Type B pancreatic cell (in vitro differentiated cells): Measurements from ENCODE around the gene GFOD1. TPM values are rescaled to one million over a fixed set of nuclear protein-coding genes. Genes with fewer than 3 reads are reported as not detected.

Source experiments
- DNase-seq: peaks from one replicate; pipeline ENCODE4 v3.0.0; 2021; ENCODE audit warnings: mixed read lengths; ENCODE audit not compliant: unreplicated experiment; ENCODE audit errors: extremely low spot score
- H3K27ac Mint-ChIP-seq: 2 replicates; pipeline ENCODE4 v1.8.0; 2021; ENCODE audit warnings: mild to moderate bottlenecking, mixed read lengths
- H3K27me3 Mint-ChIP-seq: 2 replicates; pipeline ENCODE4 v1.8.0; 2021; ENCODE audit warnings: mixed read lengths
- H3K36me3 Mint-ChIP-seq: 2 replicates; pipeline ENCODE4 v1.8.0; 2021; ENCODE audit warnings: mixed read lengths
- H3K4me1 Mint-ChIP-seq: one replicate; pipeline ENCODE4 v1.8.0; 2021; ENCODE audit warnings: mixed read lengths; ENCODE audit not compliant: unreplicated experiment
- H3K4me3 Mint-ChIP-seq: 2 replicates; pipeline ENCODE4 v1.8.0; 2021; ENCODE audit warnings: mild to moderate bottlenecking, mixed read lengths
- H3K9me3 Mint-ChIP-seq: 2 replicates; pipeline ENCODE4 v1.8.0; 2021; ENCODE audit warnings: mixed read lengths
- total RNA-seq: library from RNA; stranded (reverse); gene quantifications from 2 replicates; pipeline ENCODE4 v1.2.1, GENCODE V29; 2021; ENCODE audit warnings: low replicate concordance
- TF ChIP-seq, protein P1 (sequence below): fragments of 200-600 bp; sonication (generic); conservative IDR thresholded peaks from 2 replicates; pipeline ENCODE4 v1.5.0; 2021; ENCODE audit warnings: antibody characterized with exemption, mild to moderate bottlenecking

The GFOD1 gene
- total RNA-seq, 1 donor from 2014 or later, result 4.8 TPM

DNA sequence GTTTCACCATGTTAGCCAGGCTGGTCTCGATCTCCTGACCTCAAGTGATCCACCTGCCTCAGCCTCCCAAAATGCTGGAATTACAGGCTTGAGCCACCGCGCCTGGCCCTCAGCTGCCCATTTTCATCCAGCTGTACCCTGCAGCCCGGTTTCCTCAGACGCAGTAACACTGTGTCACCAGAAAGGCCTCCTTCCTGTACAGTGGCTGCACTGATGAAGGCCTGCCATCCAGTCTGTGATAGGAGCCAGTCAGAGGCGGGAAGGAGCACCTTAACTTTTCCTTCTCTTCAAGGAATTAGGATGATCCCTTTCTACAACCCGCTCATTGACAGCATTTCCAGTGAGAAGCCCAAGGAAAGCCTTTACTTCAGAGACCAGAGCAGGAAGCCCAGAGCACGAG is 75.9 kb downstream of the GFOD1 start:
- TF ChIP-seq, protein P1, sequence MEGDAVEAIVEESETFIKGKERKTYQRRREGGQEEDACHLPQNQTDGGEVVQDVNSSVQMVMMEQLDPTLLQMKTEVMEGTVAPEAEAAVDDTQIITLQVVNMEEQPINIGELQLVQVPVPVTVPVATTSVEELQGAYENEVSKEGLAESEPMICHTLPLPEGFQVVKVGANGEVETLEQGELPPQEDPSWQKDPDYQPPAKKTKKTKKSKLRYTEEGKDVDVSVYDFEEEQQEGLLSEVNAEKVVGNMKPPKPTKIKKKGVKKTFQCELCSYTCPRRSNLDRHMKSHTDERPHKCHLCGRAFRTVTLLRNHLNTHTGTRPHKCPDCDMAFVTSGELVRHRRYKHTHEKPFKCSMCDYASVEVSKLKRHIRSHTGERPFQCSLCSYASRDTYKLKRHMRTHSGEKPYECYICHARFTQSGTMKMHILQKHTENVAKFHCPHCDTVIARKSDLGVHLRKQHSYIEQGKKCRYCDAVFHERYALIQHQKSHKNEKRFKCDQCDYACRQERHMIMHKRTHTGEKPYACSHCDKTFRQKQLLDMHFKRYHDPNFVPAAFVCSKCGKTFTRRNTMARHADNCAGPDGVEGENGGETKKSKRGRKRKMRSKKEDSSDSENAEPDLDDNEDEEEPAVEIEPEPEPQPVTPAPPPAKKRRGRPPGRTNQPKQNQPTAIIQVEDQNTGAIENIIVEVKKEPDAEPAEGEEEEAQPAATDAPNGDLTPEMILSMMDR, result no peak
- Mint-ChIP-seq H3K36me3 (no peaks in the 10 kb centered on the region), H3K27ac (no peak overlapping the region), H3K4me1 (peaks cover 22% of the 10 kb centered on the region), H3K4me3 (no peak overlapping the region), H3K9me3 (peaks cover 7% of the 10 kb centered on the region), H3K27me3 (no peaks in the 10 kb centered on the region)
- no peak for DNase-seq

DNA sequence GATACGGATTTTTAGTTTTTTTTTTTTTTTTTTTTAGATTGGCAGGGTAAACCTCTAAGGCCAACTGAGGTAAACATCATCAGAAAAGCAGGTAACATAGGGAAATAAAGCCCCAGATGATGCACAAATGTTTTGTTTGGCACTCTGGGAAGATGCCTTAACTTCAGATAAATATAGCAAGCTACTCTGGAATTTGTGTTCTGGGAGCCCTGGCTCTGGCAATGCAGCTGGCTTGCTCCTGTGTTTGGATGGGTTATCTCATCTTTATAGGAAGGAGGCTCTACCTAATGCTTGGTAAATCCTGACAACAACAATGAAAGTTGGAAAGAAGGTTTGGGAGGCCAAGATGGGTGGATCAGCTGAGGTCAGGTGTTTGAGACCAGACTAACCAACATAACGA is 77.4 kb downstream of the GFOD1 start:
- no peaks in the 10 kb centered on the region for H3K36me3 Mint-ChIP-seq
- peaks cover 7% of the 10 kb centered on the region for H3K9me3 Mint-ChIP-seq
- no peak overlapping the region for H3K4me3 Mint-ChIP-seq
- H3K27me3 Mint-ChIP-seq, result no peaks in the 10 kb centered on the region
- H3K4me1 Mint-ChIP-seq, result peaks cover 22% of the 10 kb centered on the region
- TF ChIP-seq, protein P1, result no peak
- no peak for DNase-seq
- no peak overlapping the region for H3K27ac Mint-ChIP-seq

DNA sequence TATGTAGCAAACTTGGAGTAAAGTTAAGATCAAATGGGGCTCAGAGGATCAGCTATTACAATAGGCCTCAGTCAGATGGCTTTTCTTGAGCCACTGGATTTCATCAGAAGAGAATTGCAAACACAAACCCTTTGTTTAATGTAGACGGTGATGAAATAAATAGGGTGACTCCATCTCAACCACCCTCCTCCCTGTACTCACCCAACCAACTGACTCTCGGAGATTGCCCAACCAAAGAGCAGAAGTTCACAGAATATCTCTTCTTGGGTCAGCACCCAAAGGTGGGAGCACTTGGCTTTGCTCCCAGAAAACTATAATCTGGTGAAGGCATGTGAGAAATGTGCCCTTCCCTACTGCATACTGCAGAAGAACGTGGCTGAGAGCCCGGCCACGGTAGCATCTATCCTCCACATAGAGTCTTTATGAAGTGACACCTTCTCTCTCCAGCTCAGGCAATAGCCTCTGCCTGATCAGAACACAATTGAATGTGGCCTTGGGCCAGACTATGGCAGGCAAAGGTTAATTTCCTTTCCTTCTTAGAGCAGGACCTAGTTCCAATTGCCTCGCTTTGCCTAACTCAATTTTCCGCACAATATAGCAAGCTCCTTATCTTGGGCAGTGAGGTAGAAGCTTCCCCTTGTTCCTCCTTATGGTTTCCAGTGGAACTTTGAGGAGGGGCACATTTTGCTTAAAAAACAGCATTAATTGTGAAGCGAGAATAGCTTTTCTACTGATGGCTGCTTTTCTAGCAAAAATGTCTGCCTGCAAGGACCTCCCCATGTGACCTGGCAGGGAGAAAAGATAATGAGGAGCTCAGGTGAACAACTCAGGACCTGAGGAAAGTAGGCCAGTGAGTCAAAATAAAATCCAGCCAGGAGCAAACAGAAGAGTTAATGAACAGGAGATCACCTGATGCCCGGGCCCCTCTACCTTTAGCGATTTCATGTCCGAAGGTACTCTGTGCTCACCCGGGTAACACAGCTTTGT is 79.4 kb downstream of the GFOD1 start:
- DNase-seq, result no peak
- H3K27me3 Mint-ChIP-seq, result no peaks in the 10 kb centered on the region
- no peak overlapping the region for H3K27ac Mint-ChIP-seq
- peaks cover 7% of the 10 kb centered on the region for H3K9me3 Mint-ChIP-seq
- no peaks in the 10 kb centered on the region for H3K36me3 Mint-ChIP-seq
- no peak overlapping the region for H3K4me3 Mint-ChIP-seq
- H3K4me1 Mint-ChIP-seq, result peaks cover 19% of the 10 kb centered on the region
- TF ChIP-seq, protein P1, result no peak

DNA sequence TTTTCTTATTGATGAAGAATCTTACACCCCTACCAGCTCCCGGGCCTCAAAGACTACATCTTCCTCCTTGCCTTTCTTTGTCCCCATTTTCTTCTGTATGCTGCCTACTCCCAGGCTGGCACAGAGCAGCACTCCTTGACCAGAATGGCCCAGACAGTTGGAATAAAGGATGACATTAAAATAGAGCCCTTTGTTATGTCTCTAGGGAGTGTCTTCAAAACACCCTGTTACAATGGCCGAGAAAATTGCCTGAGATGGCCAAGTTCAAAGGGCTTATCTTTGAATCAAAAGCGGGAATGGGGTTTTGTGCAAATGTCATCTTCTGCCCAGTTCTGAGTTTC is 80.1 kb downstream of the GFOD1 start:
- H3K9me3 Mint-ChIP-seq, result peaks cover 7% of the 10 kb centered on the region
- H3K27ac Mint-ChIP-seq, result no peak overlapping the region
- no peaks in the 10 kb centered on the region for H3K36me3 Mint-ChIP-seq
- DNase-seq, result no peak
- TF ChIP-seq, protein P1, result no peak
- H3K27me3 Mint-ChIP-seq, result no peaks in the 10 kb centered on the region
- H3K4me3 Mint-ChIP-seq, result no peak overlapping the region
- peaks cover 12% of the 10 kb centered on the region for H3K4me1 Mint-ChIP-seq

DNA sequence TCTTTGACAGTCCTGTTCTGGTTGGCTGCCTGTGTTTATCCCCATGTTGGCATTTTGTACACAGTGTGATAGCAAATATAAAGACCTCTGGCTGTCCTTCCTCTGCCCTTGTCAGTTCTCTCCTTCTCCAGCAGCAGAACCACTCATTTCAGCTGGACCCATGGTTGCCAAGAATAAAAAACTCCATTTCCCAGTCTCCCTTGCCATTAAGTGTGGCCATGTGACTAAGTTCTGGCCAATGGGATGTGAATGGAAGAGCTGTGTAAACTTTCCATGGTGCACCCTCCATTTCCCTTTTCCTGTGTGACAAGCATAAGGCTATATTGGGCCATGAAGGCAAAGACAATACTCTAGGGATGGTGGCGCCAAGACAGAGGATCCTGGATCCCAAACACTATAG is 80.6 kb downstream of the GFOD1 start:
- DNase-seq, result no peak
- Mint-ChIP-seq H3K36me3 (no peaks in the 10 kb centered on the region), H3K27ac (no peak overlapping the region), H3K4me1 (peaks cover 9% of the 10 kb centered on the region), H3K4me3 (no peak overlapping the region), H3K9me3 (peaks cover 7% of the 10 kb centered on the region), H3K27me3 (no peaks in the 10 kb centered on the region)
- TF ChIP-seq, protein P1, result no peak
